ENCODE measurements around the gene CDH23. TPM values are rescaled to one million over a fixed set of nuclear protein-coding genes. Genes with fewer than 3 reads are reported as not detected.

CDH23 gene
- total and polyA plus RNA-seq, 12 donors, result 1.7 to 20.2 (median 7.8) TPM

DNA sequence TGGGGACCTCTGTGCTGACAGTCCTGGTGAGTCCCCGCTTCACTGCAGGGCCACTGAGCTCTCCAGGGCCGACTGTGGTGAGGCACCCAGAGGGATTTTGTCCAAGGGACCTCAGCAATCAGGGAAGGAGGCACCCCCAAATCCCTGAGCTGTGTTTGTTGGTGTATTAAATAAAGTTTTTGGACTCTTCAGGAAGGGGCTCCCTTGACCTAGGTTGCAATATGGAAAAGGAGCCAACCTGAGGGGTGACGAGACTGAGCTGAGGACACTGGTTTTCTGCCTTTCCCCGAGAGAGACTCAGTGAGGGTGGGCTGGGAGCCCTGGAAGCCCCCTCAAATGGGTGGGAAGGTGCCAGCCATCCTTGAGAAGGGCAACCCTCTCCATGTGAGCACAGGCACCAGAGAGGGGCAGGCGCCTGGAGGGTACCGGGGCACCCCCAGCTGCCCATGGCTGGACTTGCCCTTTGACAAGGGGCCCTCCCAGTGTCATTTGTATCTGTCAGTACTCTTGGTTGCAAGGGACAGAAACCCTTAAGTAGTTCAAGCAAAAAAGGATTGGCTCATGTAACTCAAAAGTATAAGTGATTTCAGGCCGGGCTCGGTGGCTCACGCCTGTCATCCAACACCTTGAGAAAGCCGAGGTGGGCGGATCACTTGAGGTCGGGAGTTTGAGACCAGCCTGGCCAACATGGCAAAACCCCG is 250.0 kb downstream of the CDH23 start:
- 74 to 87% (median 81%) methylated on average over 9 to 13 of the region's 13 CpGs for WGBS, 4 donors
- Histone ChIP-seq H3K36me3 (replicated peaks in 1 of 2) (no peaks in the 10 kb centered on the region), H3K4me1 (replicated peaks in 1 of 2) (no peaks in the 10 kb centered on the region), H3K27ac (no peak overlapping the region), H3K4me3 (no peak overlapping the region), H3K9me3 (replicated peaks in 1 of 3) (no peaks in the 10 kb centered on the region), H3K27me3 (no peaks in the 10 kb centered on the region)
- TF ChIP-seq CTCF (IDR thresholded peaks at IDR 0.05) (no peak), POLR2A (IDR thresholded peaks at IDR 0.05) (no peak)
- no peak for DNase-seq
- intact Hi-C loops (cut with DNase I), result no loop called here

GRCh38 chr10:71647526-71648253 is 251.0 kb downstream of the CDH23 start:
- no peak for DNase-seq
- Histone ChIP-seq H3K36me3 (replicated peaks in 1 of 2) (no peaks in the 10 kb centered on the region), H3K27me3 (no peaks in the 10 kb centered on the region), H3K4me1 (replicated peaks in 1 of 2) (no peaks in the 10 kb centered on the region), H3K27ac (no peak overlapping the region), H3K4me3 (no peak overlapping the region), H3K9me3 (replicated peaks in 1 of 3) (no peaks in the 10 kb centered on the region)
- TF ChIP-seq POLR2A (IDR thresholded peaks at IDR 0.05) (no peak), CTCF (IDR thresholded peaks at IDR 0.05) (peak in 2 of 6 experiments; percentile 24 to 32)
- intact Hi-C loops (cut with DNase I), result no loop called here
- WGBS, 4 donors, result 56 to 72% (median 66%) methylated on average over 14 of the region's 14 CpGs

DNA sequence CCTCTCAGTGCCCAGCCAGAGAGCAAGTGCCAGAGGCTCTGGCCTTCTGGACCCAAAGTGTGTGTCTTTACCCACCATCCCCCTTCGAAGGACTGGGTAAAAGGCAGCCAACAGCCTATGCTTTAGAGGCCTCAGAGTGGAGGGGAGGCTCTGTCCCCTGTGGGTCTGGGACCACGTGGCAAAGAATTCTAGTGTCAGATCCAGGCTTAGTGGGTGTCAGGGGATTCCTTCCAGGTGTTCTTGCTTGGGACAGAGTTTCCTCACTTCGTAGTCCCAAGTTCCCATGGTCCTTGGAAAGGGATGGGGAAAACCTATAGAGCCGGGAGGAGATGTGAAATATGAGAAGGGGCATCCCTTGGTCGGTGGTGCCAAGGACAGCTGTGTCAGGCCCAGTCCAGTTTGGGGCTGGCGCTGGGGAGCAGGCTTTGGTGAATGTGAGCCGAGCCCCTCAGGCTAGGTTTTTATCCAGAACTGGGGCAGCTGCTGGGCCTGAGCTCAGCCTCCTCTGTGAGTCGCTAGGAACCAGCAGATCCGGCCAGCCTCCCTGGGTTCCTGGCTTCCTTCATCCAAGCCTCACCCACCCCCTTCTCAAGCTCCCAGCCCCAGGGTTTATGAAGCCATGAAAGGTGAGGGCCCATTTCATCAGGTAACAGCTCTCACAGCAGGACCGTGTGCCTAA is 251.7 kb downstream of the CDH23 start:
- Histone ChIP-seq H3K27me3 (no peaks in the 10 kb centered on the region), H3K36me3 (replicated peaks in 1 of 2) (no peaks in the 10 kb centered on the region), H3K9me3 (replicated peaks in 1 of 3) (no peaks in the 10 kb centered on the region), H3K4me3 (no peak overlapping the region), H3K4me1 (replicated peaks in 1 of 2) (no peaks in the 10 kb centered on the region), H3K27ac (no peak overlapping the region)
- intact Hi-C loops (cut with DNase I), result no loop called here
- TF ChIP-seq CTCF (IDR thresholded peaks at IDR 0.05) (no peak), POLR2A (IDR thresholded peaks at IDR 0.05) (no peak)
- no peak for DNase-seq
- WGBS, 4 donors, result 70 to 81% (median 75%) methylated on average over 9 to 10 of the region's 10 CpGs

GRCh38 chr10:71648933-71649320 is 252.2 kb downstream of the CDH23 start:
- no peaks in the 10 kb centered on the region for H3K36me3 ChIP-seq (replicated peaks in 1 of 2)
- no peaks in the 10 kb centered on the region for H3K4me1 ChIP-seq (replicated peaks in 1 of 2)
- H3K9me3 ChIP-seq (replicated peaks in 1 of 3), result no peaks in the 10 kb centered on the region
- intact Hi-C loops (cut with DNase I), result no loop called here
- TF ChIP-seq POLR2A (IDR thresholded peaks at IDR 0.05), result no peak
- no peak for TF ChIP-seq CTCF (IDR thresholded peaks at IDR 0.05)
- no peaks in the 10 kb centered on the region for H3K27me3 ChIP-seq
- DNase-seq, result no peak
- H3K4me3 ChIP-seq, result no peak overlapping the region
- 79 to 89% (median 81%) methylated on average over 6 to 7 of the region's 7 CpGs for WGBS, 4 donors
- H3K27ac ChIP-seq, result no peak overlapping the region

Measured in adrenal gland (tissue), 12 donors.